Liver (tissue), 9 donors: Measurements from ENCODE around the gene TEDC1. TPM values are rescaled to one million over a fixed set of nuclear protein-coding genes. Genes with fewer than 3 reads are reported as not detected.

Experiments
- DNase-seq: peaks from one replicate; pipeline ENCODE4 v3.0.0-alpha.2; 2017; ENCODE audit warnings: low spot score
- H3K27ac ChIP-seq, 2 donors: one replicate each; pipeline ENCODE4 v1.7.0; 2013; ENCODE audit warnings: inconsistent platforms in 2 of 2, low read length in 2 of 2, control low read depth in 1 of 2, low read depth in 1 of 2, mild to moderate bottlenecking in 1 of 2
- H3K27me3 ChIP-seq, 4 donors: one replicate each; pipeline versions ENCODE4 v1.6.1 to v1.7.0; 2013; ENCODE audit warnings: low read length in 3 of 4, inconsistent platforms in 1 of 4, mild to moderate bottlenecking in 1 of 4, moderate library complexity in 1 of 4; ENCODE audit not compliant: control insufficient read depth in 4 of 4, insufficient read depth in 4 of 4
- H3K36me3 ChIP-seq, 4 donors: one replicate each; pipeline versions ENCODE4 v1.6.1 to v1.7.0; 2013; ENCODE audit warnings: low read length in 3 of 4, mild to moderate bottlenecking in 3 of 4, low read depth in 1 of 4, moderate library complexity in 1 of 4; ENCODE audit not compliant: control insufficient read depth in 4 of 4, insufficient read depth in 3 of 4
- H3K4me1 ChIP-seq, 4 donors: one replicate each; pipeline versions ENCODE4 v1.6.1 to v1.7.0; 2013; ENCODE audit warnings: low read length in 3 of 4, mild to moderate bottlenecking in 3 of 4, moderate library complexity in 1 of 4; ENCODE audit not compliant: control insufficient read depth in 4 of 4, insufficient read depth in 4 of 4
- H3K4me3 ChIP-seq, 3 donors: one replicate each; pipeline versions ENCODE4 v1.6.1 to v1.7.0; 2013; ENCODE audit warnings: low read length in 3 of 3, control low read depth in 1 of 3, low read depth in 1 of 3, mild to moderate bottlenecking in 1 of 3
- H3K9ac ChIP-seq, 2 donors: one replicate each; pipeline ENCODE4 v1.7.0; 2013; ENCODE audit warnings: low read length in 2 of 2, mild to moderate bottlenecking in 2 of 2, moderate library complexity in 2 of 2, control low read depth in 1 of 2, low read depth in 1 of 2
- H3K9me3 ChIP-seq, 4 donors: one replicate each; pipeline versions ENCODE4 v1.6.1 to v1.7.0; 2013; ENCODE audit warnings: low read length in 3 of 4; ENCODE audit not compliant: control insufficient read depth in 4 of 4
- CTCF ChIP-seq: fragments of 150-350 bp; IDR thresholded peaks from 2 replicates; pipeline ENCODE4 v1.5.1; 2017; ENCODE audit warnings: improper control_type of control experiment, low read depth, low read length; ENCODE audit not compliant: missing input control
- EGR1 ChIP-seq, 2 donors: IDR thresholded peaks; 2 replicates each; pipeline ENCODE4 v1.6.1; 2016 to 2018; ENCODE audit warnings: antibody characterized with exemption in 2 of 2, low read depth in 2 of 2
- FOXA1 ChIP-seq: IDR thresholded peaks from 2 replicates; pipeline ENCODE4 v1.6.1; 2016; ENCODE audit warnings: antibody characterized with exemption
- FOXA2 ChIP-seq: IDR thresholded peaks from 2 replicates; pipeline ENCODE4 v1.6.1; 2016; ENCODE audit warnings: antibody characterized with exemption
- GABPA ChIP-seq, 2 donors: IDR thresholded peaks in 1 of 2; conservative IDR thresholded peaks in 1 of 2; 2 replicates each; pipeline ENCODE4 v1.6.1; 2016; ENCODE audit warnings: antibody characterized with exemption in 2 of 2, mild to moderate bottlenecking in 1 of 2, moderate library complexity in 1 of 2
- HNF4A ChIP-seq, 2 donors: conservative IDR thresholded peaks; 2 replicates each; pipeline ENCODE4 v1.6.1; 2016; ENCODE audit warnings: antibody characterized with exemption in 2 of 2, mild to moderate bottlenecking in 2 of 2
- HNF4G ChIP-seq: IDR thresholded peaks from 2 replicates; pipeline ENCODE4 v1.6.1; 2016; ENCODE audit warnings: antibody characterized with exemption
- JUND ChIP-seq, 2 donors: IDR thresholded peaks; 2 replicates each; pipeline ENCODE4 v1.6.1; 2016; ENCODE audit warnings: antibody characterized with exemption in 2 of 2
- NR2F2 ChIP-seq: IDR thresholded peaks from 2 replicates; pipeline ENCODE4 v1.6.1; 2016; ENCODE audit warnings: antibody characterized with exemption
- RAD21 ChIP-seq, 2 donors: IDR thresholded peaks; 2 replicates each; pipeline ENCODE4 v1.6.1; 2016; ENCODE audit warnings: antibody characterized with exemption in 2 of 2, mild to moderate bottlenecking in 2 of 2
- REST ChIP-seq: IDR thresholded peaks from 2 replicates; pipeline ENCODE4 v1.6.1; 2016; ENCODE audit warnings: antibody characterized with exemption, mild to moderate bottlenecking
- RXRA ChIP-seq, 2 donors: IDR thresholded peaks; 2 replicates each; pipeline ENCODE4 v1.6.1; 2017 to 2018; ENCODE audit warnings: antibody characterized with exemption in 2 of 2, mild to moderate bottlenecking in 1 of 2
- SP1 ChIP-seq: IDR thresholded peaks from 2 replicates; pipeline ENCODE4 v1.6.1; 2018; ENCODE audit warnings: antibody characterized with exemption, mild to moderate bottlenecking
- TAF1 ChIP-seq: conservative IDR thresholded peaks from 2 replicates; pipeline ENCODE4 v1.6.1; 2016; ENCODE audit warnings: antibody characterized with exemption, mild to moderate bottlenecking
- YY1 ChIP-seq: IDR thresholded peaks from 2 replicates; pipeline ENCODE4 v1.6.1; 2016; ENCODE audit warnings: antibody characterized with exemption, mild to moderate bottlenecking
- WGBS: extraction: QIAGEN DNeasy Blood & Tissue Kit; methylation state at CpG from one replicate; pipeline ENCODE4 v1.1.7; 2013; 5-methylcytosine and 5-hydroxymethylcytosine counted together
- polyA plus RNA-seq, 2 donors: library from polyadenylated mRNA; stranded (reverse) in 1 of 2; unstranded in 1 of 2; fragments of 200-250 nt in 1 of 2; fragments of >200 nt in 1 of 2; fragmentation: Nextera tagmentation in 1 of 2; extraction: Ambion mirVana in 1 of 2; gene quantifications; one replicate each; pipeline versions ENCODE4 v1.2.1 to v1.2.3, GENCODE V29; 2013 to 2015
- total RNA-seq, 2 donors: library from RNA; depleted of rRNA; stranded (reverse); fragments of >200 nt; gene quantifications; one replicate each; pipeline ENCODE4 v1.2.3, GENCODE V29; 2014
- TF ChIP-seq, protein P1 (sequence below): IDR thresholded peaks from 2 replicates; pipeline ENCODE4 v1.6.1; 2016; ENCODE audit warnings: antibody characterized with exemption
- donor health status: healthy.
- donor health status: healthy.
- donor health status: healthy.
- donor health status: healthy.
- donor health status: healthy.

TEDC1 gene
- total and polyA plus RNA-seq, 4 donors = 0.97 to 7.5 (median 3.2) TPM

DNA sequence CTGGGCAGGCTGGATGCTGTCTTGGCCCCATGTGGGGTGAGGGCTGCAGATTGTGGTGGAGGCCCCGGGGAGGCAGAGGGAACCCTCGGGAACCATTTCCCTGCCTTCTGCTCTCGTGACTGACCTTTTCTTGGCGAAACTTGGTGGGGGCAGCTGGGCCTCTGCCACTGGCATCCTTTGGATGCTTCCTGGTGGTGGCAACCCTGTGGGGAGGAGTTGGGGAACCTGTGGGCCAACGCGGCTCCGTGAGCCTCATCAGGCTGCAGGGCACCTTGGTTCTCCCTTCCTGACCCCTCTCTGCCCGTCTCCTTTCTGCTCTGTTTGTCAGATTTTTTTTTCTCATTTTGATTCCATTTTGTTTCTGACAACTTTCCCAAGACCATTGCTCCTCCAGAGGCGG, 49.8 kb downstream of the TEDC1 start:
- Histone ChIP-seq H3K9ac (no peak overlapping the region), H3K9me3 (peaks cover 0 to 4% (median under 1%) of the 10 kb centered on the region in 4 donors), H3K4me3 (no peak overlapping the region), H3K36me3 (no peaks in the 10 kb centered on the region), H3K27me3 (peaks cover 0 to 4% (median 0%) of the 10 kb centered on the region in 4 donors), H3K4me1 (no peaks in the 10 kb centered on the region), H3K27ac (no peak overlapping the region)
- 72% methylated on average over 9 of the region's 9 CpGs for WGBS
- TF ChIP-seq HNF4G (no peak), HNF4A (conservative IDR thresholded peaks at IDR 0.05) (no peak), REST (no peak), EGR1 (IDR thresholded peaks at IDR 0.05; ENCODE audit: low read depth in 2 of 2) (no peak)
- TF ChIP-seq, protein P1, sequence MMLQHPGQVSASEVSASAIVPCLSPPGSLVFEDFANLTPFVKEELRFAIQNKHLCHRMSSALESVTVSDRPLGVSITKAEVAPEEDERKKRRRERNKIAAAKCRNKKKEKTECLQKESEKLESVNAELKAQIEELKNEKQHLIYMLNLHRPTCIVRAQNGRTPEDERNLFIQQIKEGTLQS = no peak
- DNase-seq = no peak

DNA sequence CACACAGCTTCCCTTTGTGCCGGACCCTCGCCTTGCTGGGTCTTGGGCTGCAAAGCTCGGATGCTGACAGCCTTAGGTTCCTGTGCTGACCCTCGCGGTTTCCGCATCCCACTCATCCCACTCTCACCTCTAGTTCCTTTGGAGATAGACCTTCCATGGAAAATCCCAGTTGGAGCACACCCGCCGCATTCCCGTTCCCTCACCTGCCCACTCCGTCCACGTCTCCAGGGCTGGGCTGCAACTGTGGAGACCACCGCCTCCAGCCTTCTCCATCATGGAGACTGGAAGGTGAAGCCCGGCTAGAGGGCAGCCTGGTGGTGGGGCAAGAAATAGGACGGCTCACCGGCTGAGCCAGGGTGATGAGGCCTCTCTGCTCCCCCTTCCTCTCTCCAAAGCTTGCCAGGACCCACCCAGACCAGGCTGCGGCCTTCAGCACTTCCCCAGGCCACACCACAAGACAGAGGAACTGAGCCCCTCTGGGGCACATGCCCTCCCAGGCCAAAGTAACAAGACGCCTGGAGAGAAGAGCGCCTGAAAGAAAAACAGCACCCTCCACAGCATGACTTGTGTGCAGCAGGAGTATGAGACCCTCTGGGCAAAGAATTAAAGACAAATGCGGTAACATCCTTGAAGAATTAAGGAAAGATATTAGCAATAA, 50.3 kb downstream of the TEDC1 start:
- 78% methylated on average over 19 of the region's 19 CpGs for WGBS
- peaks cover 0 to 4% (median 0%) of the 10 kb centered on the region in 4 donors for H3K27me3 ChIP-seq

More for the DNA sequence above, 50.3 kb downstream of the TEDC1 start:
- Histone ChIP-seq H3K36me3 (no peaks in the 10 kb centered on the region), H3K27ac (no peak overlapping the region), H3K4me1 (no peaks in the 10 kb centered on the region), H3K9me3 (peaks cover 0 to 4% (median under 1%) of the 10 kb centered on the region in 4 donors), H3K4me3 (no peak overlapping the region), H3K9ac (no peak overlapping the region)
- no peak for DNase-seq
- TF ChIP-seq CTCF (no peak), NR2F2 (no peak), YY1 (no peak), REST (no peak), RXRA (IDR thresholded peaks at IDR 0.05) (no peak), GABPA (IDR thresholded peaks at IDR 0.05 in 1 of 2, conservative IDR thresholded peaks at IDR 0.05 in 1 of 2) (no peak), EGR1 (IDR thresholded peaks at IDR 0.05; ENCODE audit: low read depth in 2 of 2) (no peak), RAD21 (IDR thresholded peaks at IDR 0.05) (no peak), SP1 (no peak), JUND (IDR thresholded peaks at IDR 0.05) (no peak), TAF1 (no peak), HNF4G (no peak), FOXA2 (no peak), FOXA1 (no peak)
- TF ChIP-seq, protein P1 = no peak
